Stomach smooth muscle (tissue), 2 donors: Measurements from ENCODE around the gene PDE3B.

Source experiments
- H3K27ac ChIP-seq: one replicate; pipeline ENCODE4 v1.7.0; 2013; ENCODE audit warnings: mild to moderate bottlenecking, low read length, inconsistent platforms
- H3K27me3 ChIP-seq, 2 donors: one replicate each; pipeline ENCODE4 v1.7.0; 2013; ENCODE audit warnings: low read length in 2 of 2; ENCODE audit not compliant: insufficient read depth in 2 of 2, control insufficient read depth in 1 of 2
- H3K36me3 ChIP-seq, 2 donors: one replicate each; pipeline ENCODE4 v1.7.0; 2013; ENCODE audit warnings: low read length in 2 of 2; ENCODE audit not compliant: control insufficient read depth in 2 of 2, insufficient read depth in 2 of 2
- H3K4me1 ChIP-seq: one replicate; pipeline ENCODE4 v1.7.0; 2013; ENCODE audit warnings: low read length; ENCODE audit not compliant: control insufficient read depth, insufficient read depth
- H3K4me3 ChIP-seq, 2 donors: one replicate each; pipeline ENCODE4 v1.7.0; 2013; ENCODE audit warnings: low read length in 2 of 2
- H3K9ac ChIP-seq, 2 donors: one replicate each; pipeline ENCODE4 v1.7.0; 2013; ENCODE audit warnings: low read length in 2 of 2, mild to moderate bottlenecking in 1 of 2
- H3K9me3 ChIP-seq, 2 donors: one replicate each; pipeline ENCODE4 v1.7.0; 2013; ENCODE audit warnings: low read length in 2 of 2; ENCODE audit not compliant: control insufficient read depth in 2 of 2
- donor health status: healthy.
- donor health status: Pancreatic carcinoma.

The PDE3B gene

GRCh38 chr11:14809466-14809865 lies 165.9 kb downstream of the PDE3B start:
- H3K4me3 ChIP-seq = no peak overlapping the region
- H3K4me1 ChIP-seq = no peaks in the 10 kb centered on the region
- H3K36me3 ChIP-seq = no peaks in the 10 kb centered on the region
- H3K27ac ChIP-seq = no peak overlapping the region
- no peak overlapping the region for H3K9ac ChIP-seq
- H3K9me3 ChIP-seq = no peaks in the 10 kb centered on the region
- no peaks in the 10 kb centered on the region for H3K27me3 ChIP-seq

DNA sequence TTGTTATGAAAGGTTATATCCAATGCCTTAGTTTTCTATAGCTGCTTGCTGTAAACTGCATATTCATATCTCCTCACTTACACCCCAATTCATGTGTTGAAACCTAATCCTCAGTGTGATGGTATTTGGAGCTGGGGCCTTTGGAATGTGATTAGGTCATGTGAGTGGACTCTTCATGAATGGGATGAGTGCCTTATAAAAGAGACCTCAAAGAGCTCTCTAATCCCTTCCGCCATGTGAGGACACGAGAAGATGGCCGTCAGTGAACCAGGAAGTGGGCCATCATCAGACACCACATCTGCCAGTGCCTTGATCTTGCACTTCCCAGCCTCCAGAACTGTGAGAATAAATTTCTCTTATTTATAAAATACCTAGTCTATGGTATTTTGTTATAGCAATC lies 169.2 kb downstream of the PDE3B start:
- Histone ChIP-seq H3K9me3 (no peaks in the 10 kb centered on the region), H3K4me1 (no peaks in the 10 kb centered on the region), H3K9ac (no peak overlapping the region), H3K36me3 (no peaks in the 10 kb centered on the region), H3K27ac (no peak overlapping the region), H3K27me3 (no peaks in the 10 kb centered on the region), H3K4me3 (no peak overlapping the region)

- H3K27ac ChIP-seq = no peak overlapping the region
- no peaks in the 10 kb centered on the region for H3K36me3 ChIP-seq
- H3K9me3 ChIP-seq = no peaks in the 10 kb centered on the region
- no peaks in the 10 kb centered on the region for H3K4me1 ChIP-seq
- no peak overlapping the region for H3K4me3 ChIP-seq
- H3K9ac ChIP-seq = no peak overlapping the region
- no peaks in the 10 kb centered on the region for H3K27me3 ChIP-seq
These were observed 169.9 kb downstream of the PDE3B start for GRCh38 chr11:14813516-14813915.

DNA sequence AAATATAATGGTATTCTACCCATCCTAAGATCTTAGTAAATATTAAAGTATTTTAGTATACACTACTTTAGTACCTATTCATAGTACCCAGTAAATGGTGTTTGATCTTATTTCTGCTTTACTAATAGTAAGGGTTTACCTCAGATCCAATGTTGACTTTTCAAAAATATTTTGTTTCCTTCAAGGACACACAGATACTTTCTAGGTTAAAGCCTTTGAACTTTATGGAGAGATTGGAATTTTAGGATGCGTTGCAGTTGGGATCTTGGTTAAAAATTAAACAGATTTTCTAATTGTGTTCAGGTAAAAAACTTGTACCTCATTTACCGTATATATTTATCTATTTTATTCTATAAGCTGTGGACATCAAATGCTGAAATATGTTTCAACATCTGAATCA lies 175.2 kb downstream of the PDE3B start:
- no peak overlapping the region for H3K4me3 ChIP-seq
- no peak overlapping the region for H3K9ac ChIP-seq
- no peaks in the 10 kb centered on the region for H3K9me3 ChIP-seq
- H3K36me3 ChIP-seq = no peaks in the 10 kb centered on the region
- H3K4me1 ChIP-seq = no peaks in the 10 kb centered on the region
- H3K27ac ChIP-seq = no peak overlapping the region
- H3K27me3 ChIP-seq = no peaks in the 10 kb centered on the region

DNA sequence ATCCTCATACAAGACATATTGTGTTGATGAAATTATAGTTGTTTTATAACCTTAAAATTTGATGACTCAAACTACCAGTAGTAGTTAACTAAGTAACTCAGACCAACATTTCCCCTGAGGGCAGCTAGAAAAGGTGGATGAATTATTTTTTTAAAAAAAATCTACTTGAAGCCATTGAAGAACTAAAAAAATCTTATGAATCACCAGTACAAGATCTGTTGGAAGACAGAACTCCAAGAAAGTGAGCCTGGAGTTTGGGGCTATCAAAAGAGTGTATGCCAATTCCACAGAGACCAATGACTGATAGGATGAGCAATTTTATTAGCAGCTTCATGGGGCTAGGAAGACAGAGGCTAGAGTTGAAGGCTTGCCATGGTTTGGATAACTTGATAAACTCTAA lies 176.0 kb downstream of the PDE3B start:
- no peaks in the 10 kb centered on the region for H3K4me1 ChIP-seq
- no peaks in the 10 kb centered on the region for H3K9me3 ChIP-seq
- H3K27ac ChIP-seq = no peak overlapping the region
- H3K36me3 ChIP-seq = no peaks in the 10 kb centered on the region
- no peaks in the 10 kb centered on the region for H3K27me3 ChIP-seq
- H3K4me3 ChIP-seq = no peak overlapping the region
- no peak overlapping the region for H3K9ac ChIP-seq

DNA sequence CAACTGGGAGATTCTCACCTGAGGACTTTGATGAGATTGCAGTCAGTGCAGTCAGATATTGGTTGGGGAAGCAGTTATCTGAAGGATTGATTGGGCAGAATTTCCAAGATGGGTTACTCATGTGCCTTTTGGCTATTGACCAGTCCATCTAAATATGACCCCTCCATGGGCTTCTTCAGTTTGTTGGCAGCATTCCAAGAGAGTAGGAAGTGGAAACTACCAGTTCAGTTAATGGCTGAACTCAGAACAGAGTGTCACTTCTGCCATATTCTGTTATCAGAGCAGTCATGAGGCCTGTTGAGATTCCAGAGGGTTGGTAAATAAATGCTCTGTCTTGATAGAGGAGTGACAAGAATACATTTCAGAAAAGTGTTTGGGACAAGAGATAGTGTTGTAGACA lies 177.4 kb downstream of the PDE3B start:
- no peaks in the 10 kb centered on the region for H3K4me1 ChIP-seq
- H3K27ac ChIP-seq = no peak overlapping the region
- H3K36me3 ChIP-seq = no peaks in the 10 kb centered on the region
- H3K9ac ChIP-seq = no peak overlapping the region
- H3K4me3 ChIP-seq = no peak overlapping the region
- H3K9me3 ChIP-seq = no peaks in the 10 kb centered on the region
- no peaks in the 10 kb centered on the region for H3K27me3 ChIP-seq

DNA sequence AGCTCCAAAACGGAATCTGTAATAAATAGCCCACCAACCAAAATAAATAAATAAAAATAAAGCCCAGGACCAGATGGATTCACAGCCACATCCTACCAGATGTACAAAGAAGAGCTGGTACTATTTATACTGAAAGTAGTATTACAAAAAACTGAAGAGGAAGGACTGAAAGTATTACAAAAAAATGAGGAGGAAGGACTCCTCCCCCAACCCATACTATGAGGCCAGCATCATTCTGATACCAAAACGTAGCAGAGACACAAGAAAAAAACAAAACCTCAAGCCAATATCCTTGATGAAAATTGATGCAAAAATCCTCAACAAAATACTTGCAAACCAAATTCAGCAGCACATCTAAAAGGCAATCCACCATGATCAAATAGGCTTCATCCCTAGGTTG lies 183.0 kb downstream of the PDE3B start:
- no peak overlapping the region for H3K9ac ChIP-seq
- no peaks in the 10 kb centered on the region for H3K9me3 ChIP-seq
- no peaks in the 10 kb centered on the region for H3K27me3 ChIP-seq
- no peak overlapping the region for H3K27ac ChIP-seq
- no peak overlapping the region for H3K4me3 ChIP-seq
- no peaks in the 10 kb centered on the region for H3K36me3 ChIP-seq
- no peaks in the 10 kb centered on the region for H3K4me1 ChIP-seq

- Histone ChIP-seq H3K36me3 (no peaks in the 10 kb centered on the region), H3K9me3 (no peaks in the 10 kb centered on the region), H3K9ac (no peak overlapping the region), H3K4me3 (no peak overlapping the region), H3K27me3 (no peaks in the 10 kb centered on the region), H3K27ac (no peak overlapping the region), H3K4me1 (no peaks in the 10 kb centered on the region)
These were observed 192.2 kb downstream of the PDE3B start for GRCh38 chr11:14835496-14836492.

DNA sequence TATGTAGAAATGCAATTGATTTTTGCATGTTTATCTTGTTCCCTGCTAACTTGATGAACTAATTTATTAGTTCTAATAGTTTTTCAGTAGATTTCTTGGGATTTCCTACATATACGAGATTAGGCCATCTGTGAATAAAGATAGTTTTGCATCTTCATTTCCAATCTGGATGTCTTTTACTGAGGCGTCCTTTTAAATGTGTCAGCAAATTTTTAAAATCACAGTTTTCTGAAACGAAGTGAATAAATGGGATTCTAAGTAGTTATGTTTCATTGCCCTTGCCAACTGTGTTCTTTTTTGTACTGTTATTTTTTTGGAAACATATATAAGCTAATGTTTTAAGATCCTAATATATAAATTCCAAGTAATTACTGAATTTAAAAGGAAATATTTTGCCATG lies 198.4 kb downstream of the PDE3B start:
- H3K4me3 ChIP-seq = no peak overlapping the region
- H3K9me3 ChIP-seq = no peaks in the 10 kb centered on the region
- H3K27me3 ChIP-seq = no peaks in the 10 kb centered on the region
- no peak overlapping the region for H3K9ac ChIP-seq
- no peak overlapping the region for H3K27ac ChIP-seq
- H3K36me3 ChIP-seq = no peaks in the 10 kb centered on the region
- H3K4me1 ChIP-seq = no peaks in the 10 kb centered on the region

DNA sequence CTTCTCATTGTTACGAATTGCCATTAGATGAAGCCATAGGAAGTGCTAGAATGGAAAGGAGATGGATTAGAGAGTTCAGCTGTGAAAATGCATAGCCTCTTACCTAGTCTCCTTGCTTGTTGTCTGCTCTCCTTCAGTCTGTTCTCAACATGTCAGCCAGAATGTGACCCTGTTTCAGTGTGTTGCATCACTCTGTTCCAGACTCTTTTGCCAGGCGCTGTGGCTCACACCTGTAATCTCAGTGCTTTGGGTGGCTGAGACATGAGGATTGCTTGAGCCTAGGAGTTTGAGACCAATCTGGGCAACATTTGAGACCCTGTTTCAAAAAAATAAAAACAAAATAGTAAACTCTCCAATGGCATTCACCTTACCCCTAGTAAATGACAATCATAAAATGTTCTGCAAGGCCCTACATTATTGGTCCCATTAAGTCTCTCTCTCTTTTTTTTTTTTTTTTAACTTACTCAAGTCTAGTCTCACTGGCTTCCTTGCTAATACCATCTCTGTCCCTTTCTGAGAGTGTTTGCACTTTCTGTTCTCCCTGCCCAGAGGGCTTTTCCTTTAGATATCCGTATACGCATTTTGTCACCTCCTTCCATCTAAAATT lies 209.1 kb downstream of the PDE3B start:
- Histone ChIP-seq H3K4me3 (no peak overlapping the region), H3K9ac (no peak overlapping the region), H3K27me3 (no peaks in the 10 kb centered on the region), H3K36me3 (no peaks in the 10 kb centered on the region), H3K4me1 (no peaks in the 10 kb centered on the region), H3K9me3 (no peaks in the 10 kb centered on the region), H3K27ac (no peak overlapping the region)

DNA sequence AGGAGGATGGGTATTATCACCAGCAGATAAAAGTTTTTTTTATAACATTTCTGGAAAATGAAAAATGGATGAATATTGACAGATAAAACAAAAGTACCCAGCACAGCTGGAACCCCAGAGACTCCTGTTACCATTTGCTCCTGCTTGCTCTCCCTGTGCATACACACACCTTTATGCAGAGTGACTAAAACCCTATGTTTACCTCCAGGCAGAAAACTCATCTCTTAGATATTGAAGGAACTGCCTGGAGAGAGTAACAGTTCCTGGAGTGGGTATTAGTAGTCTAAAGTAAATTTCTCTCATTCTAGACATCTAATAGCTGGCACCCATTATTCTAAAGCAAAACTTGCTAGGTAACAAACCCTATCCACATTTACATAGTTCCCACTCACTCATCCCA lies 210.5 kb downstream of the PDE3B start:
- Histone ChIP-seq H3K4me1 (no peaks in the 10 kb centered on the region), H3K27ac (no peak overlapping the region), H3K4me3 (no peak overlapping the region), H3K9me3 (no peaks in the 10 kb centered on the region), H3K27me3 (no peaks in the 10 kb centered on the region), H3K9ac (no peak overlapping the region), H3K36me3 (no peaks in the 10 kb centered on the region)
